ENCODE data around the gene MYH1.
"Not testable (repeated sequence)": the region's sequence is repeated elsewhere in the genome, so short reads cannot be mapped to it uniquely, and the experiment has no call there.

MYH1 gene

GRCh38 chr17:10549096-10549842 is 30.9 kb upstream of the MYH1 start, which contains the start of gene MYH2:
MYH2 (minus strand) TSS chr17:10549658; CDS start chr17:10547920, 1,738 bp downstream.
- TF ChIP-seq ZFX (IDR thresholded peaks at IDR 0.05; ENCODE audit: borderline replicate concordance) (no peak), CTCF (IDR thresholded peaks at IDR 0.05) (no peak)
- H3K27ac ChIP-seq: no peak within 1 kb of the TSS

- no peak for TF ChIP-seq CTCF (IDR thresholded peaks at IDR 0.05)
Measured at GRCh38 chr17:10547351-10547750, 29.0 kb upstream of the MYH1 start.

GRCh38 chr17:10543486-10543885 is 25.1 kb upstream of the MYH1 start:
- not testable (repeated sequence) for H3K27ac ChIP-seq

More at GRCh38 chr17:10547351-10547750, 29.0 kb upstream of the MYH1 start:
- H3K27ac ChIP-seq: no peak overlapping the region

GRCh38 chr17:10541179-10541578 is 22.8 kb upstream of the MYH1 start:
- not testable (repeated sequence) for H3K27ac ChIP-seq

GRCh38 chr17:10532026-10532425 is 13.7 kb upstream of the MYH1 start:
- H3K27ac ChIP-seq: no peak overlapping the region
- no peak for TF ChIP-seq CTCF (IDR thresholded peaks at IDR 0.05)
- TF ChIP-seq ZFX (IDR thresholded peaks at IDR 0.05; ENCODE audit: borderline replicate concordance): no peak

- TF ChIP-seq ZFX (IDR thresholded peaks at IDR 0.05; ENCODE audit: borderline replicate concordance) (no peak), CTCF (IDR thresholded peaks at IDR 0.05) (no peak)
- H3K27ac ChIP-seq: no peak overlapping the region
Measured at GRCh38 chr17:10527419-10527818, 9.1 kb upstream of the MYH1 start.

GRCh38 chr17:10526517-10526916 is 8.2 kb upstream of the MYH1 start:
- H3K27ac ChIP-seq: no peak overlapping the region
- TF ChIP-seq ZFX (IDR thresholded peaks at IDR 0.05; ENCODE audit: borderline replicate concordance) (no peak), CTCF (IDR thresholded peaks at IDR 0.05) (no peak)

GRCh38 chr17:10523064-10523463 is 4.7 kb upstream of the MYH1 start:
- no peak for TF ChIP-seq ZFX (IDR thresholded peaks at IDR 0.05; ENCODE audit: borderline replicate concordance)
- no peak for TF ChIP-seq CTCF (IDR thresholded peaks at IDR 0.05)
- no peak overlapping the region for H3K27ac ChIP-seq

Data from 22Rv1 (cell line).